H1 (cell line): ENCODE data around the gene C1QA. TPM values are rescaled to one million over a fixed set of nuclear protein-coding genes. Genes with fewer than 3 reads are reported as not detected.

Source experiments
- ASH2L ChIP-seq: fragments of 200-600, 300-600 bp; sonication (generic); IDR thresholded peaks from one replicate; pipeline ENCODE4 v1.7.1; 2017; ENCODE audit warnings: low read length
- CHD1 ChIP-seq: IDR thresholded peaks from 2 replicates; pipeline ENCODE4 v1.6.1; 2012; ENCODE audit warnings: low read depth, low read length, improper control_type of control experiment
- CHD7 ChIP-seq: fragments of 300-600 bp; sonication (generic); IDR thresholded peaks from 2 replicates; pipeline ENCODE4 v1.7.1; 2012; ENCODE audit warnings: low read length, moderate library complexity, mild to moderate bottlenecking, inconsistent platforms; ENCODE audit not compliant: insufficient replicate concordance
- FOSL1 ChIP-seq: IDR thresholded peaks from 2 replicates; pipeline ENCODE4 v1.6.1; 2011; ENCODE audit warnings: mild to moderate bottlenecking, low read depth, low read length, moderate library complexity; ENCODE audit not compliant: insufficient read depth
- GTF2F1 ChIP-seq: IDR thresholded peaks from 2 replicates; pipeline ENCODE4 v1.6.1; 2012; ENCODE audit warnings: low read depth, low read length, improper control_type of control experiment, borderline replicate concordance
- NRF1 ChIP-seq: IDR thresholded peaks from 2 replicates; pipeline ENCODE4 v1.6.1; 2011; ENCODE audit warnings: mild to moderate bottlenecking, low read depth, low read length, improper control_type of control experiment
- SP1 ChIP-seq: IDR thresholded peaks from 2 replicates; pipeline ENCODE4 v1.6.1; 2011; ENCODE audit warnings: low read depth, low read length
- TAF7 ChIP-seq: optimal IDR thresholded peaks from 2 replicates; pipeline ENCODE3; 2011; ENCODE audit warnings: low read depth, mild to moderate bottlenecking, inconsistent platforms, low read length, moderate library complexity, borderline replicate concordance
- TBP ChIP-seq: IDR thresholded peaks from 2 replicates; pipeline ENCODE4 v1.6.1; 2011; ENCODE audit warnings: low read depth, low read length, improper control_type of control experiment
- polyA plus RNA-seq, 7 experiments: library from polyadenylated mRNA; depleted of rRNA in 3 of 7; stranded (reverse) in 5 of 7; unstranded in 2 of 7; fragments of >200 nt in 5 of 7; fragments of 200-250 nt in 2 of 7; gene quantifications; 1 replicate in 5 of 7; 2 replicates in 1 of 7; 4 replicates in 1 of 7; pipeline versions ENCODE4 v1.2.1 to v1.2.3, GENCODE V29; 2011 to 2013; ENCODE audit warnings: missing spikeins in 2 of 7, mixed read lengths in 2 of 7
- total RNA-seq: library from RNA; stranded (reverse); fragmentation: NEBNext Ultra II Directional; extraction: Animal tissue kit (Norgen Biotek cat#: 25700); gene quantifications from 2 replicates; pipeline ENCODE4 v1.2.1, GENCODE V29; 2021

Gene C1QA
- total and polyA plus RNA-seq, 2 of the 8 experiments (the other 6 are each of a cell fraction or from before 2014, with no cell fraction given): not detected

- TF ChIP-seq CHD7 (no peak), CHD1 (no peak), GTF2F1 (no peak), ASH2L (no peak), SP1 (no peak), FOSL1 (no peak), TBP (no peak), NRF1 (no peak), TAF7 (no peak)
Observed at GRCh38 chr1:22594396-22594795, 42.0 kb upstream of the C1QA start (continued).
